SK-N-SH (cell line): Measurements from ENCODE around the gene MET. TPM values are rescaled to one million over a fixed set of nuclear protein-coding genes. Genes with fewer than 3 reads are reported as not detected.

Source experiments
- CTCF ChIA-PET: fragments of 300-600, 350-600 bp; formaldehyde crosslinking; extraction: SDS; loops from one replicate; lab custom pipeline; 2021; lab: Yijun Ruan, JAX
- POLR2A ChIA-PET: fragments of 350-600 bp; sonication (Branson Sonifier 250); formaldehyde crosslinking; extraction: SDS; loops from one replicate; lab custom pipeline; 2020; ENCODE audit warnings: antibody characterized with exemption, inconsistent platforms; lab: Yijun Ruan, JAX
- DNase-seq: peaks from one replicate; pipeline ENCODE4 v3.0.0; 2012
- H2AFZ ChIP-seq: fragments of 200-600 bp; sonication (generic); 2 replicates; pipeline ENCODE4 v1.8.1; 2016; ENCODE audit warnings: antibody characterized with exemption, mild to moderate bottlenecking, low read depth
- H3F3A ChIP-seq: fragments of 200-600 bp; sonication (generic); replicated peaks from 2 replicates; pipeline ENCODE3; 2016; ENCODE audit warnings: antibody characterized with exemption, mild to moderate bottlenecking; ENCODE audit not compliant: insufficient read depth
- H3K27ac ChIP-seq, 2 experiments: fragments of 200-500 bp in 1 of 2; fragments of 200-600 bp in 1 of 2; sonication (Bioruptor generic) in 1 of 2; sonication (generic), shearing (Covaris generic) in 1 of 2; 2 replicates each; pipeline versions ENCODE4 v1.5.1 to v1.6.1; 2014 to 2016; ENCODE audit warnings: low read depth in 2 of 2, inconsistent platforms in 1 of 2, low read length in 1 of 2, mild to moderate bottlenecking in 1 of 2, mixed read lengths in 1 of 2
- H3K27me3 ChIP-seq: fragments of 200-600 bp; sonication (generic), shearing (Covaris generic); 2 replicates; pipeline ENCODE4 v1.6.1; 2016; ENCODE audit warnings: mixed run types; ENCODE audit not compliant: insufficient read depth
- H3K36me3 ChIP-seq, 2 experiments: fragments of 200-500 bp in 1 of 2; fragments of 200-600 bp in 1 of 2; sonication (Bioruptor generic) in 1 of 2; sonication (generic) in 1 of 2; replicated peaks in 1 of 2; 2 replicates each; pipeline versions ENCODE3 to v1.5.1; 2014 to 2016; ENCODE audit warnings: low read length in 1 of 2, mild to moderate bottlenecking in 1 of 2; ENCODE audit not compliant: insufficient read depth in 2 of 2, control insufficient read depth in 1 of 2
- H3K4me1 ChIP-seq, 2 experiments: fragments of 200-500 bp in 1 of 2; fragments of 200-600 bp in 1 of 2; sonication (Bioruptor generic) in 1 of 2; sonication (generic), shearing (Covaris generic) in 1 of 2; 2 replicates each; pipeline versions ENCODE4 v1.5.1 to v1.6.1; 2014 to 2016; ENCODE audit warnings: low read depth in 1 of 2, low read length in 1 of 2, mixed run types in 1 of 2; ENCODE audit not compliant: insufficient read depth in 2 of 2, control insufficient read depth in 1 of 2
- H3K4me2 ChIP-seq: fragments of 200-600 bp; sonication (generic), shearing (Covaris generic); 2 replicates; pipeline ENCODE4 v1.6.1; 2017; ENCODE audit warnings: mixed run types
- H3K4me3 ChIP-seq, 2 experiments: fragments of 200-500 bp in 1 of 2; fragments of 200-600 bp in 1 of 2; sonication (Bioruptor generic) in 1 of 2; sonication (generic), shearing (Covaris generic) in 1 of 2; 2 replicates each; pipeline versions ENCODE4 v1.5.1 to v1.8.1; 2014 to 2016; ENCODE audit warnings: low read depth in 2 of 2, inconsistent platforms in 1 of 2, low read length in 1 of 2, mild to moderate bottlenecking in 1 of 2, mixed read lengths in 1 of 2, moderate library complexity in 1 of 2
- H3K79me2 ChIP-seq: fragments of 200-600 bp; sonication (generic); 2 replicates; pipeline ENCODE4 v1.8.1; 2017; ENCODE audit warnings: mild to moderate bottlenecking; ENCODE audit not compliant: insufficient read depth
- H3K9ac ChIP-seq: fragments of 200-600 bp; sonication (generic); 2 replicates; pipeline ENCODE4 v1.6.1; 2017; ENCODE audit warnings: mixed run types
- H3K9me2 ChIP-seq: fragments of 200-600 bp; sonication (generic); 2 replicates; pipeline ENCODE4 v1.6.1; 2017; ENCODE audit warnings: mixed run types
- H3K9me3 ChIP-seq: fragments of 200-600 bp; sonication (generic); 2 replicates; pipeline ENCODE4 v1.6.1; 2017; ENCODE audit warnings: mixed run types, mild to moderate bottlenecking, moderate library complexity
- H4K20me1 ChIP-seq: fragments of 200-600 bp; sonication (generic); 2 replicates; pipeline ENCODE4 v1.6.1; 2017; ENCODE audit warnings: mild to moderate bottlenecking, mixed run types; ENCODE audit not compliant: insufficient read depth
- CHD2 ChIP-seq: fragments of 150-350 bp; IDR thresholded peaks from 2 replicates; pipeline ENCODE4 v1.6.1; 2018; ENCODE audit warnings: low read length; ENCODE audit not compliant: partially characterized antibody
- EP300 ChIP-seq, 2 experiments: IDR thresholded peaks; 2 replicates each; pipeline versions ENCODE4 v1.4.0 to v1.6.1; 2012; ENCODE audit warnings: borderline replicate concordance in 1 of 2, low read depth in 1 of 2, low read length in 1 of 2
- EZH2phosphoT487 ChIP-seq: fragments of 200-600 bp; sonication (generic); IDR thresholded peaks from 2 replicates; pipeline ENCODE4 v1.6.1; 2017; ENCODE audit warnings: low read depth, mixed run types, mild to moderate bottlenecking, antibody characterized with exemption, moderate library complexity, borderline replicate concordance
- FOSL2 ChIP-seq: IDR thresholded peaks from 2 replicates; pipeline ENCODE4 v1.4.0; 2012; ENCODE audit warnings: low read depth, mild to moderate bottlenecking, moderate library complexity, borderline replicate concordance
- FOXJ3 ChIP-seq: sonication (generic); formaldehyde crosslinking; IDR thresholded peaks from 2 replicates; pipeline ENCODE4 v1.5.1; 2020; ENCODE audit warnings: mild to moderate bottlenecking, missing genetic modification reagents
- FOXM1 ChIP-seq: IDR thresholded peaks from 2 replicates; pipeline ENCODE4 v1.4.0; 2012; ENCODE audit warnings: low read depth, mild to moderate bottlenecking
- JUND ChIP-seq: IDR thresholded peaks from 2 replicates; pipeline ENCODE4 v1.4.0; 2012
- MEF2A ChIP-seq: IDR thresholded peaks from 2 replicates; pipeline ENCODE4 v1.4.0; 2012; ENCODE audit warnings: low read depth, borderline replicate concordance
- NFIC ChIP-seq: IDR thresholded peaks from 2 replicates; pipeline ENCODE4 v1.4.0; 2012; ENCODE audit warnings: borderline replicate concordance
- NRF1 ChIP-seq: IDR thresholded peaks from 2 replicates; pipeline ENCODE4 v1.6.1; 2012; ENCODE audit warnings: low read depth, mild to moderate bottlenecking, low read length
- POLR2AphosphoS5 ChIP-seq: IDR thresholded peaks from 2 replicates; pipeline ENCODE4 v1.6.1; 2012; ENCODE audit warnings: low read depth, low read length
- RCOR1 ChIP-seq: fragments of 150-350 bp; IDR thresholded peaks from 2 replicates; pipeline ENCODE4 v1.6.1; 2017; ENCODE audit warnings: antibody characterized with exemption, low read length
- RFX5 ChIP-seq: IDR thresholded peaks from 2 replicates; pipeline ENCODE4 v1.6.1; 2012; ENCODE audit warnings: mild to moderate bottlenecking, improper control_type of control experiment, low read length
- RXRA ChIP-seq: IDR thresholded peaks from 2 replicates; pipeline ENCODE4 v1.4.0; 2012; ENCODE audit warnings: low read depth, mild to moderate bottlenecking, borderline replicate concordance
- SIN3A ChIP-seq: IDR thresholded peaks from 2 replicates; pipeline ENCODE4 v1.6.1; 2012; ENCODE audit warnings: low read depth, mild to moderate bottlenecking, low read length, moderate library complexity, borderline replicate concordance
- SMC3 ChIP-seq: IDR thresholded peaks from 2 replicates; pipeline ENCODE4 v1.6.1; 2012; ENCODE audit warnings: low read depth, low read length, improper control_type of control experiment
- TAF1 ChIP-seq: IDR thresholded peaks from 2 replicates; pipeline ENCODE4 v1.6.1; 2012; ENCODE audit warnings: low read depth, mild to moderate bottlenecking, low read length, moderate library complexity, borderline replicate concordance
- TCF12 ChIP-seq: IDR thresholded peaks from 2 replicates; pipeline ENCODE4 v1.4.0; 2012
- TEAD4 ChIP-seq: IDR thresholded peaks from 2 replicates; pipeline ENCODE4 v1.4.0; 2012; ENCODE audit warnings: mild to moderate bottlenecking, borderline replicate concordance; ENCODE audit not compliant: insufficient read depth
- YY1 ChIP-seq: IDR thresholded peaks from 2 replicates; pipeline ENCODE4 v1.4.0; 2012; ENCODE audit warnings: low read depth, mild to moderate bottlenecking
- WGBS: methylation state at CpG from one replicate; pipeline ENCODE4 v1.1.6; 2017; ENCODE audit warnings: low lambda C conversion rate; 5-methylcytosine and 5-hydroxymethylcytosine counted together
- polyA plus RNA-seq, 3 experiments: library from polyadenylated mRNA; depleted of rRNA; stranded (reverse); fragments of >200 nt; gene quantifications; 2 replicates each; pipeline ENCODE4 v1.2.3, GENCODE V29; 2012
- TF ChIP-seq, protein P1 (sequence below): IDR thresholded peaks from 2 replicates; pipeline ENCODE4 v1.4.0; 2012; ENCODE audit warnings: low read depth
- TF ChIP-seq, protein P2 (sequence below): IDR thresholded peaks from 2 replicates; pipeline ENCODE4 v1.4.0; 2012; ENCODE audit warnings: low read depth, borderline replicate concordance
- TF ChIP-seq, protein P3 (sequence below): IDR thresholded peaks from 2 replicates; pipeline ENCODE4 v1.4.0; 2012; ENCODE audit warnings: low read depth, borderline replicate concordance
- TF ChIP-seq, protein P4 (sequence below): IDR thresholded peaks from 2 replicates; pipeline ENCODE4; 2012
- TF ChIP-seq, protein P5 (sequence below): fragments of 200-600 bp; sonication (generic); IDR thresholded peaks from 2 replicates; pipeline ENCODE4 v1.6.1; 2017; ENCODE audit warnings: antibody characterized with exemption, mild to moderate bottlenecking, moderate library complexity

The MET gene
- polyA plus RNA-seq, 1 of the 3 experiments (the other 2 are of a cell fraction): 38.7 TPM

DNA sequence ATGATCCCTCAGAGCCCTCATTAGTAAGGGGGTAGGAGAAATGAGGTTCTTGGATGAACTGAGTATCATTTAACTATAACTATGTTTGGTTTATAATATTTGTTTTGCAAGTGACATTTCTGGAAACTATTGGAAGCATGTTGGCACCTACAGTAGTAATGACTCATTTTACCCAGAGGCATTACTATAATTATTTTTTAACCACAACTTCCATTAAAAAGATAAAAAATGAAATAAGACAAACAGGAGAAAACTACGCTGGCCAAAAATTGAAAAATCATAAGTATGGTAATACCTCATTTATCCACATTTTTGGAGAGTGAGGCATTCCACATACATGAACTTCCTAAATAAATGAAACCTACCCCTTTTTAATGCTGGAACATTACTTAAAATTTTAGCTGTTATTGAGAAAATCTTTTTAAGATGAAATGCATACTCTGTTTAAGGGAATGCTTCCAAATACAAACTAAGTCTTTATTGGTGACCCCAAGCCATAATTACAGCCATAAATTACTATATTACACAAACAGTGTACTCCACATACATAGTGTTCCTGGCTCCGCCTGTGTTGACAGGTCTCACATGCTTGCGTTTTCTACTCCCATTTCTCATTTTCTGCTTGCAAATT lies 105.8 kb downstream of the MET start:
- Histone ChIP-seq H3K79me2 (no peaks in the 10 kb centered on the region), H3K9me3 (no peaks in the 10 kb centered on the region), H4K20me1 (no peaks in the 10 kb centered on the region), H3F3A (peaks cover 25% of the 10 kb centered on the region), H3K4me1 (peaks cover 4 to 29% of the 10 kb centered on the region in 2 experiments), H2AFZ (no peak overlapping the region), H3K27me3 (no peaks in the 10 kb centered on the region), H3K4me3 (no peak overlapping the region), H3K9me2 (no peaks in the 10 kb centered on the region), H3K27ac (peak overlapping the region; percentile 70 to 74; a peak in 3 of 4 replicates), H3K9ac (no peak overlapping the region; the same call in 1 of the 2 replicates), H3K4me2 (peak overlapping the region; percentile 24; the same call in 1 of the 2 replicates), H3K36me3 (peaks cover 12 to 17% of the 10 kb centered on the region in 2 experiments)
- ChIA-PET CTCF (interaction anchor here (0.9 to 1.1 kb wide), 2 partner anchors 107 to 187 kb away, joined by 3 read pairs; no protein-coding TSS in a partner anchor), POLR2A (no interaction called here)
- TF ChIP-seq EP300 (IDR thresholded peaks at IDR 0.05; ENCODE audit: borderline replicate concordance in 1 of 2, low read depth in 1 of 2, low read length in 1 of 2): peak in 1 of 2 experiments; percentile 89; a peak in 2 of 4 replicates
- no peak for TF ChIP-seq SMC3
- no peak for TF ChIP-seq YY1
- no peak for TF ChIP-seq RXRA
- no peak for TF ChIP-seq TAF1
- TF ChIP-seq, protein P1, sequence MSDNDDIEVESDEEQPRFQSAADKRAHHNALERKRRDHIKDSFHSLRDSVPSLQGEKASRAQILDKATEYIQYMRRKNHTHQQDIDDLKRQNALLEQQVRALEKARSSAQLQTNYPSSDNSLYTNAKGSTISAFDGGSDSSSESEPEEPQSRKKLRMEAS: no peak
- TF ChIP-seq FOXJ3: no peak
- TF ChIP-seq POLR2AphosphoS5: no peak
- no peak for TF ChIP-seq SIN3A
- no peak for TF ChIP-seq RFX5
- TF ChIP-seq, protein P2, sequence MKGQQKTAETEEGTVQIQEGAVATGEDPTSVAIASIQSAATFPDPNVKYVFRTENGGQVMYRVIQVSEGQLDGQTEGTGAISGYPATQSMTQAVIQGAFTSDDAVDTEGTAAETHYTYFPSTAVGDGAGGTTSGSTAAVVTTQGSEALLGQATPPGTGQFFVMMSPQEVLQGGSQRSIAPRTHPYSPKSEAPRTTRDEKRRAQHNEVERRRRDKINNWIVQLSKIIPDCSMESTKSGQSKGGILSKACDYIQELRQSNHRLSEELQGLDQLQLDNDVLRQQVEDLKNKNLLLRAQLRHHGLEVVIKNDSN: no peak
- peak; percentile 60; the same call in 1 of the 2 replicates for TF ChIP-seq FOXM1
- peak; percentile 70 for TF ChIP-seq TCF12
- peak; percentile 86 for TF ChIP-seq NFIC
- peak; percentile 74; the same call in 1 of the 2 replicates for TF ChIP-seq FOSL2
- TF ChIP-seq EZH2phosphoT487: no peak
- TF ChIP-seq, protein P3, sequence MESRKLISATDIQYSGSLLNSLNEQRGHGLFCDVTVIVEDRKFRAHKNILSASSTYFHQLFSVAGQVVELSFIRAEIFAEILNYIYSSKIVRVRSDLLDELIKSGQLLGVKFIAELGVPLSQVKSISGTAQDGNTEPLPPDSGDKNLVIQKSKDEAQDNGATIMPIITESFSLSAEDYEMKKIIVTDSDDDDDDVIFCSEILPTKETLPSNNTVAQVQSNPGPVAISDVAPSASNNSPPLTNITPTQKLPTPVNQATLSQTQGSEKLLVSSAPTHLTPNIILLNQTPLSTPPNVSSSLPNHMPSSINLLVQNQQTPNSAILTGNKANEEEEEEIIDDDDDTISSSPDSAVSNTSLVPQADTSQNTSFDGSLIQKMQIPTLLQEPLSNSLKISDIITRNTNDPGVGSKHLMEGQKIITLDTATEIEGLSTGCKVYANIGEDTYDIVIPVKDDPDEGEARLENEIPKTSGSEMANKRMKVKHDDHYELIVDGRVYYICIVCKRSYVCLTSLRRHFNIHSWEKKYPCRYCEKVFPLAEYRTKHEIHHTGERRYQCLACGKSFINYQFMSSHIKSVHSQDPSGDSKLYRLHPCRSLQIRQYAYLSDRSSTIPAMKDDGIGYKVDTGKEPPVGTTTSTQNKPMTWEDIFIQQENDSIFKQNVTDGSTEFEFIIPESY: no peak
- TF ChIP-seq JUND: peak; percentile 76
- TF ChIP-seq, protein P4, sequence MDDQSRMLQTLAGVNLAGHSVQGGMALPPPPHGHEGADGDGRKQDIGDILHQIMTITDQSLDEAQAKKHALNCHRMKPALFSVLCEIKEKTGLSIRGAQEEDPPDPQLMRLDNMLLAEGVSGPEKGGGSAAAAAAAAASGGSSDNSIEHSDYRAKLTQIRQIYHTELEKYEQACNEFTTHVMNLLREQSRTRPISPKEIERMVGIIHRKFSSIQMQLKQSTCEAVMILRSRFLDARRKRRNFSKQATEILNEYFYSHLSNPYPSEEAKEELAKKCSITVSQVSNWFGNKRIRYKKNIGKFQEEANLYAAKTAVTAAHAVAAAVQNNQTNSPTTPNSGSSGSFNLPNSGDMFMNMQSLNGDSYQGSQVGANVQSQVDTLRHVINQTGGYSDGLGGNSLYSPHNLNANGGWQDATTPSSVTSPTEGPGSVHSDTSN: peak; percentile 52; the same call in 1 of the 2 replicates
- TF ChIP-seq, protein P5, sequence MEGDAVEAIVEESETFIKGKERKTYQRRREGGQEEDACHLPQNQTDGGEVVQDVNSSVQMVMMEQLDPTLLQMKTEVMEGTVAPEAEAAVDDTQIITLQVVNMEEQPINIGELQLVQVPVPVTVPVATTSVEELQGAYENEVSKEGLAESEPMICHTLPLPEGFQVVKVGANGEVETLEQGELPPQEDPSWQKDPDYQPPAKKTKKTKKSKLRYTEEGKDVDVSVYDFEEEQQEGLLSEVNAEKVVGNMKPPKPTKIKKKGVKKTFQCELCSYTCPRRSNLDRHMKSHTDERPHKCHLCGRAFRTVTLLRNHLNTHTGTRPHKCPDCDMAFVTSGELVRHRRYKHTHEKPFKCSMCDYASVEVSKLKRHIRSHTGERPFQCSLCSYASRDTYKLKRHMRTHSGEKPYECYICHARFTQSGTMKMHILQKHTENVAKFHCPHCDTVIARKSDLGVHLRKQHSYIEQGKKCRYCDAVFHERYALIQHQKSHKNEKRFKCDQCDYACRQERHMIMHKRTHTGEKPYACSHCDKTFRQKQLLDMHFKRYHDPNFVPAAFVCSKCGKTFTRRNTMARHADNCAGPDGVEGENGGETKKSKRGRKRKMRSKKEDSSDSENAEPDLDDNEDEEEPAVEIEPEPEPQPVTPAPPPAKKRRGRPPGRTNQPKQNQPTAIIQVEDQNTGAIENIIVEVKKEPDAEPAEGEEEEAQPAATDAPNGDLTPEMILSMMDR: no peak
- no peak for TF ChIP-seq NRF1
- no peak for TF ChIP-seq CHD2
- no peak for TF ChIP-seq RCOR1
- peak; percentile 77 for TF ChIP-seq TEAD4
- peak; percentile 35; the same call in 1 of the 2 replicates for TF ChIP-seq MEF2A
- no peak for DNase-seq
- WGBS: 30% methylated on average over 3 of the region's 3 CpGs
